A549 treated with CORT108297 at 1 μM for 4 hours (cell line): ENCODE measurements around the gene PHAX. TPM values are rescaled to one million over a fixed set of nuclear protein-coding genes. Genes with fewer than 3 reads are reported as not detected.

Experiments
- total RNA-seq: library from RNA; stranded (reverse); fragments of 200-300 nt; extraction: Qiagen RNA extraction; gene quantifications from 5 replicates; pipeline ENCODE4 v1.2.3, GENCODE V29; 2022

PHAX gene, protein sequence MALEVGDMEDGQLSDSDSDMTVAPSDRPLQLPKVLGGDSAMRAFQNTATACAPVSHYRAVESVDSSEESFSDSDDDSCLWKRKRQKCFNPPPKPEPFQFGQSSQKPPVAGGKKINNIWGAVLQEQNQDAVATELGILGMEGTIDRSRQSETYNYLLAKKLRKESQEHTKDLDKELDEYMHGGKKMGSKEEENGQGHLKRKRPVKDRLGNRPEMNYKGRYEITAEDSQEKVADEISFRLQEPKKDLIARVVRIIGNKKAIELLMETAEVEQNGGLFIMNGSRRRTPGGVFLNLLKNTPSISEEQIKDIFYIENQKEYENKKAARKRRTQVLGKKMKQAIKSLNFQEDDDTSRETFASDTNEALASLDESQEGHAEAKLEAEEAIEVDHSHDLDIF
- 47.0 to 73.2 TPM (median 50.6 TPM) in 5 replicates for total RNA-seq

GRCh38 chr5:126600631-126601511 is at the start of gene PHAX:
Gene PHAX, plus strand, starts transcription at chr5:126600947. Its CDS starts 16 bp downstream, at chr5:126600963.

DNA sequence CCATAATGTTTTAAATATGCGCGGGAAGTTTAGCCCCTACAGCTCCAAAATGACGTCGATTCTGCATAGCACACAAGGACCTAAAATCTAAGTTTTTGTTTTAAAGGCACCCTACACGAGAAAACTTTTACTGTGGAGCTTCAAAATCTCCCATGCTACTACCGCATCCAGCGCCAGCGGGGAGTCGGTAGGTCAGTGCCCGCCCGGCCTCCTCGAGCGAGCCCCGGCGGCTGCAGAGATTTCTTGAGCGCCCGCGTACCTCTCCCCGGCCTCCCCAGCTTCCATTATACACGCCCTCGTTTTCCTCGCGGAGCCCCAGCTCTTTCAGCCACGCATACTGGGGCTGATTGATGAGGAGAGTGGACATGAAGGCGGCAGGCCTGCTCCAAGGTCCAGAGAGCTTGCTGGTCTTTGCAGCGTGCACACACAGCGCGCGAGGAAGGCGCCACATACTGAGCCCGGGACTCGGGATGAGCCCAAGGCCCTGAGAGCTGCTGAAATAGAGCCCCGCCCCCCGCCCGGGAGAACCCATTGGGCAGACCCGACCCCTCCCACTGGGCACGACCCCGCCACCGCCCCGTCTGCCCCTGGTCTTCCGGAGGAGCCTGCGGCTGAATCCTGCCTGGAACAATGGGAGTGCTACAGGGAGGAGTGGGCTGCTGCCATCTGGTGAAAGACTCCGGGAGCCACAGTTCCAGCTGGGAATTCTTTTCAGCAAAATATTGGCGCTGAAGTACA is 5.8 kb upstream of the PHAX start, which contains the start of gene ALDH7A1:
ALDH7A1 (minus strand) TSS at position 472 of the 738 bp plus-strand sequence; CDS start at position 451, 21 bp downstream.

Other genes with a start within 250 kb of the PHAX start
- gene GRAMD2B, start 177.5 kb upstream of the PHAX start, total RNA-seq = 0.57 to 1.5 TPM (median 0.85 TPM) in 5 replicates
- gene ALDH7A1, start 5.7 kb upstream of the PHAX start, total RNA-seq = 67.1 to 81.1 TPM (median 72.0 TPM) in 5 replicates
- 56.2 to 81.4 TPM (median 59.9 TPM) in 5 replicates for gene LMNB1, start 176.2 kb downstream of the PHAX start, total RNA-seq